K562 (cell line): ENCODE measurements around the gene OPN1MW3. TPM values are rescaled to one million over a fixed set of nuclear protein-coding genes. Genes with fewer than 3 reads are reported as not detected.

Source experiments
- DIDO1 ChIP-seq: fragments of 450-650 bp; IDR thresholded peaks from 2 replicates; pipeline ENCODE4 v1.6.1; 2016; ENCODE audit warnings: low read depth, missing biosample characterization, missing genetic modification characterization
- DPF2 ChIP-seq: fragments of 450-650 bp; IDR thresholded peaks from 2 replicates; pipeline ENCODE4 v1.6.1; 2016
- ZNF224 ChIP-seq: sonication (generic); formaldehyde crosslinking; IDR thresholded peaks from 2 replicates; pipeline ENCODE4 v1.8.0; 2022; ENCODE audit warnings: mild to moderate bottlenecking, missing genetic modification reagents
- ZNF79 ChIP-seq: fragments of 250-450 bp; sonication (Bioruptor Pico); IDR thresholded peaks from 2 replicates; pipeline ENCODE4 v1.4.0; 2020; ENCODE audit warnings: low read depth, mild to moderate bottlenecking, moderate library complexity
- polyA plus RNA-seq, 8 experiments: library from polyadenylated mRNA; depleted of rRNA in 4 of 8; stranded (reverse) in 5 of 8; unstranded in 3 of 8; fragments of >200 nt; fragmentation: Nextera tagmentation in 2 of 8; fragmentation: Illumina TruSeq in 1 of 8; extraction: Ambion mirVana in 2 of 8; extraction: Trizol in 1 of 8; gene quantifications; 2 replicates each; pipeline versions ENCODE4 v1.2.1 to v1.2.3, GENCODE V29; 2011 to 2014; ENCODE audit warnings: inconsistent platforms in 1 of 8, missing spikeins in 1 of 8
- total RNA-seq, 7 experiments: library from RNA; depleted of rRNA in 6 of 7; stranded (reverse); fragments of >200 nt in 6 of 7; fragmentation: Illumina TruSeq in 2 of 7; extraction: Trizol in 2 of 7; gene quantifications; 2 replicates each; pipeline versions ENCODE4 v1.2.1 to v1.2.3, GENCODE V29; 2011 to 2021; ENCODE audit warnings: low replicate concordance in 1 of 7
- TF ChIP-seq, protein P1 (sequence below): fragments of 200-600 bp; sonication (generic); IDR thresholded peaks from one replicate; pipeline ENCODE4 v1.6.1; 2012; ENCODE audit warnings: mild to moderate bottlenecking, low read depth, low read length, inconsistent platforms
- TF ChIP-seq, protein P2 (sequence below): fragments of 450-650 bp; IDR thresholded peaks from 2 replicates; pipeline ENCODE4 v1.6.1; 2016; ENCODE audit warnings: antibody characterized with exemption

Gene OPN1MW3
- total and polyA plus RNA-seq, 9 of the 15 experiments (the other 6 are each of a cell fraction or from before 2014, with no cell fraction given) = not detected

DNA sequence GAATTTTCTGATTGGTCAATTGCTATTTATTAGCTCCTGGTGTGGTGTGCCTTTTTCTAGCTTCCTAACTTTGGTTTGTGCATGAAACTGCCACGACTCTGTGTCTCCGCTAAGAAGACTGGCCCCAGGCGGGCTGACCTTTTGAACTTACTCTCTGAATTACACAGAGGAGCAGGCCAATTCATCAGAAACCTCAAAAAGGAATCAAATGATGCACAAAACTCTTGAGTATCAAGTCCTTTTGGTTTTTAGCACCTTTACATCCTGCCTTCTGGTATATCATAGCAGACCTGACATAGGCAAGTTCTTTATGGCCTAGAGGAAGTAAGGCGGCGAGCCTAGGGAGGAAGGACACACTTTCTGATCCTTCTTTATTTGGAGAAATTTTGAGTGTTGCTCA is 55.8 kb downstream of the OPN1MW3 start (continued):
- TF ChIP-seq, protein P1, sequence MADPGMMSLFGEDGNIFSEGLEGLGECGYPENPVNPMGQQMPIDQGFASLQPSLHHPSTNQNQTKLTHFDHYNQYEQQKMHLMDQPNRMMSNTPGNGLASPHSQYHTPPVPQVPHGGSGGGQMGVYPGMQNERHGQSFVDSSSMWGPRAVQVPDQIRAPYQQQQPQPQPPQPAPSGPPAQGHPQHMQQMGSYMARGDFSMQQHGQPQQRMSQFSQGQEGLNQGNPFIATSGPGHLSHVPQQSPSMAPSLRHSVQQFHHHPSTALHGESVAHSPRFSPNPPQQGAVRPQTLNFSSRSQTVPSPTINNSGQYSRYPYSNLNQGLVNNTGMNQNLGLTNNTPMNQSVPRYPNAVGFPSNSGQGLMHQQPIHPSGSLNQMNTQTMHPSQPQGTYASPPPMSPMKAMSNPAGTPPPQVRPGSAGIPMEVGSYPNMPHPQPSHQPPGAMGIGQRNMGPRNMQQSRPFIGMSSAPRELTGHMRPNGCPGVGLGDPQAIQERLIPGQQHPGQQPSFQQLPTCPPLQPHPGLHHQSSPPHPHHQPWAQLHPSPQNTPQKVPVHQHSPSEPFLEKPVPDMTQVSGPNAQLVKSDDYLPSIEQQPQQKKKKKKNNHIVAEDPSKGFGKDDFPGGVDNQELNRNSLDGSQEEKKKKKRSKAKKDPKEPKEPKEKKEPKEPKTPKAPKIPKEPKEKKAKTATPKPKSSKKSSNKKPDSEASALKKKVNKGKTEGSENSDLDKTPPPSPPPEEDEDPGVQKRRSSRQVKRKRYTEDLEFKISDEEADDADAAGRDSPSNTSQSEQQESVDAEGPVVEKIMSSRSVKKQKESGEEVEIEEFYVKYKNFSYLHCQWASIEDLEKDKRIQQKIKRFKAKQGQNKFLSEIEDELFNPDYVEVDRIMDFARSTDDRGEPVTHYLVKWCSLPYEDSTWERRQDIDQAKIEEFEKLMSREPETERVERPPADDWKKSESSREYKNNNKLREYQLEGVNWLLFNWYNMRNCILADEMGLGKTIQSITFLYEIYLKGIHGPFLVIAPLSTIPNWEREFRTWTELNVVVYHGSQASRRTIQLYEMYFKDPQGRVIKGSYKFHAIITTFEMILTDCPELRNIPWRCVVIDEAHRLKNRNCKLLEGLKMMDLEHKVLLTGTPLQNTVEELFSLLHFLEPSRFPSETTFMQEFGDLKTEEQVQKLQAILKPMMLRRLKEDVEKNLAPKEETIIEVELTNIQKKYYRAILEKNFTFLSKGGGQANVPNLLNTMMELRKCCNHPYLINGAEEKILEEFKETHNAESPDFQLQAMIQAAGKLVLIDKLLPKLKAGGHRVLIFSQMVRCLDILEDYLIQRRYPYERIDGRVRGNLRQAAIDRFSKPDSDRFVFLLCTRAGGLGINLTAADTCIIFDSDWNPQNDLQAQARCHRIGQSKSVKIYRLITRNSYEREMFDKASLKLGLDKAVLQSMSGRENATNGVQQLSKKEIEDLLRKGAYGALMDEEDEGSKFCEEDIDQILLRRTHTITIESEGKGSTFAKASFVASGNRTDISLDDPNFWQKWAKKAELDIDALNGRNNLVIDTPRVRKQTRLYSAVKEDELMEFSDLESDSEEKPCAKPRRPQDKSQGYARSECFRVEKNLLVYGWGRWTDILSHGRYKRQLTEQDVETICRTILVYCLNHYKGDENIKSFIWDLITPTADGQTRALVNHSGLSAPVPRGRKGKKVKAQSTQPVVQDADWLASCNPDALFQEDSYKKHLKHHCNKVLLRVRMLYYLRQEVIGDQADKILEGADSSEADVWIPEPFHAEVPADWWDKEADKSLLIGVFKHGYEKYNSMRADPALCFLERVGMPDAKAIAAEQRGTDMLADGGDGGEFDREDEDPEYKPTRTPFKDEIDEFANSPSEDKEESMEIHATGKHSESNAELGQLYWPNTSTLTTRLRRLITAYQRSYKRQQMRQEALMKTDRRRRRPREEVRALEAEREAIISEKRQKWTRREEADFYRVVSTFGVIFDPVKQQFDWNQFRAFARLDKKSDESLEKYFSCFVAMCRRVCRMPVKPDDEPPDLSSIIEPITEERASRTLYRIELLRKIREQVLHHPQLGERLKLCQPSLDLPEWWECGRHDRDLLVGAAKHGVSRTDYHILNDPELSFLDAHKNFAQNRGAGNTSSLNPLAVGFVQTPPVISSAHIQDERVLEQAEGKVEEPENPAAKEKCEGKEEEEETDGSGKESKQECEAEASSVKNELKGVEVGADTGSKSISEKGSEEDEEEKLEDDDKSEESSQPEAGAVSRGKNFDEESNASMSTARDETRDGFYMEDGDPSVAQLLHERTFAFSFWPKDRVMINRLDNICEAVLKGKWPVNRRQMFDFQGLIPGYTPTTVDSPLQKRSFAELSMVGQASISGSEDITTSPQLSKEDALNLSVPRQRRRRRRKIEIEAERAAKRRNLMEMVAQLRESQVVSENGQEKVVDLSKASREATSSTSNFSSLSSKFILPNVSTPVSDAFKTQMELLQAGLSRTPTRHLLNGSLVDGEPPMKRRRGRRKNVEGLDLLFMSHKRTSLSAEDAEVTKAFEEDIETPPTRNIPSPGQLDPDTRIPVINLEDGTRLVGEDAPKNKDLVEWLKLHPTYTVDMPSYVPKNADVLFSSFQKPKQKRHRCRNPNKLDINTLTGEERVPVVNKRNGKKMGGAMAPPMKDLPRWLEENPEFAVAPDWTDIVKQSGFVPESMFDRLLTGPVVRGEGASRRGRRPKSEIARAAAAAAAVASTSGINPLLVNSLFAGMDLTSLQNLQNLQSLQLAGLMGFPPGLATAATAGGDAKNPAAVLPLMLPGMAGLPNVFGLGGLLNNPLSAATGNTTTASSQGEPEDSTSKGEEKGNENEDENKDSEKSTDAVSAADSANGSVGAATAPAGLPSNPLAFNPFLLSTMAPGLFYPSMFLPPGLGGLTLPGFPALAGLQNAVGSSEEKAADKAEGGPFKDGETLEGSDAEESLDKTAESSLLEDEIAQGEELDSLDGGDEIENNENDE = no peak
- TF ChIP-seq, protein P2, sequence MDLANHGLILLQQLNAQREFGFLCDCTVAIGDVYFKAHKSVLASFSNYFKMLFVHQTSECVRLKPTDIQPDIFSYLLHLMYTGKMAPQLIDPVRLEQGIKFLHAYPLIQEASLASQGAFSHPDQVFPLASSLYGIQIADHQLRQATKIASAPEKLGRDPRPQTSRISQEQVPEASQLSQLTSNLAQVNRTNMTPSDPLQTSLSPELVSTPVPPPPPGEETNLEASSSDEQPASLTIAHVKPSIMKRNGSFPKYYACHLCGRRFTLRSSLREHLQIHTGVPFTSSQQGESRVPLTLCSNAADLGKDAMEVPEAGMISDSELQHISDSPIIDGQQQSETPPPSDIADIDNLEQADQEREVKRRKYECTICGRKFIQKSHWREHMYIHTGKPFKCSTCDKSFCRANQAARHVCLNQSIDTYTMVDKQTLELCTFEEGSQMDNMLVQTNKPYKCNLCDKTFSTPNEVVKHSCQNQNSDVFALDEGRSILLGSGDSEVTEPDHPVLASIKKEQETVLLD = no peak
- TF ChIP-seq ZNF224 (CRISPR knock-in tag) = no peak
- TF ChIP-seq DPF2 = no peak
- TF ChIP-seq ZNF79 (CRISPR knock-in tag) = no peak
- no peak for TF ChIP-seq DIDO1 (tag)
